Stimulated activated CD4-positive, alpha-beta T cell treated with anti-CD3 and anti-CD28 coated beads, TNF-alpha, amount 100 ng/mL, for 4 hours (primary cell): ENCODE measurements around the gene AHCYL1.
"Not testable (repeated sequence)": the region's sequence is repeated elsewhere in the genome, so short reads cannot be mapped to it uniquely, and the experiment has no call there.

Source experiments
- DNase-seq, 3 experiments: peaks; one replicate each; pipeline ENCODE4 v3.0.0-alpha.2; 2020; ENCODE audit warnings: low read depth in 3 of 3

The AHCYL1 gene

DNA sequence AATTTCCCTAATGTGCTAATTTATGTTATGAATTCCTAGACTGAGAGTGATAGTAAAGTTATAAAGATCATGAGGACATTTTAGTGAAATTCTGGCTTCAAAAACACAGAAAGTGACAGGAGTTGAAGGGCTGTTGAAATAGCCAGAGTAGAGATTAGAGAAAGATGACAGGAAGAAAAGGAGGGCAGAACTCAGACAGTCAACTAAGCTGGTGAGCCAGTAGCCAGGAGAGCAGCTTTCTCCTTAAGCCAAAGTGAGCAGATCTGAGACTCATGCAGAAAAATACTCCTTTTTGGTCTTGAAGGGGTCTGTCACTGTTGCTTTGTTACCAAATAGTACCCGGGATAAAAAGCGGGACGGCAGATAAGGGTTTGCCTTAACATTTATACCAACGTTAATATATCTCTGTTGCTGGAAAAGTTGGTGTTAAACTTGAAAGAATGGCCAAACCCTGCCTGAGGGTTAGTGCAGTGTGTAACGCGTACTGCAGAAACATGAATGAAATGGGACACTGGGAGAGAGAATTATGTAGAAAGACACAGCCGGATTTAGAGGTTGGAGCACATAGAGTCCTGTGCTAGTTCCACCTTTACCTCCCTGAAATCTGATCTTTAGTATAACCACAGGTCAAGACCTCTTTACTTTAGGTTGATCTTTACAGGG is 12.8 kb downstream of the AHCYL1 start:
- no peak for DNase-seq

DNA sequence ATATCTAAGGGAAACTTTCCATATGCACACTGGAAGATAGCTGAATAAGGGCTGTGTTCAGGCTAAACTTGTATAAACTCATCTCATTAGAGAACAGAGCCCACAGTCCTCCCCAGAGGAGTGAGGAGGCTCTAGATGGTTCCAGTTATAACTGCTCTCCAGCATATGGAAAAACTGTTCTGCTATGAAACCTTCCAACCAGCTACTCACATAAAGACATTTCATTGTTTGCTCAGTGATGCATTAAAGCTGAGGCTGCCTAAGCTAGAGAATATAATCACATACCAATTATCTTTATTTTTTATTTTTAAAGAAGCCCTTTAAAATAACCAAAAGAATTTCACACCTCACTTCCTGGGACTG is 13.3 kb downstream of the AHCYL1 start:
- no peak for DNase-seq

DNA sequence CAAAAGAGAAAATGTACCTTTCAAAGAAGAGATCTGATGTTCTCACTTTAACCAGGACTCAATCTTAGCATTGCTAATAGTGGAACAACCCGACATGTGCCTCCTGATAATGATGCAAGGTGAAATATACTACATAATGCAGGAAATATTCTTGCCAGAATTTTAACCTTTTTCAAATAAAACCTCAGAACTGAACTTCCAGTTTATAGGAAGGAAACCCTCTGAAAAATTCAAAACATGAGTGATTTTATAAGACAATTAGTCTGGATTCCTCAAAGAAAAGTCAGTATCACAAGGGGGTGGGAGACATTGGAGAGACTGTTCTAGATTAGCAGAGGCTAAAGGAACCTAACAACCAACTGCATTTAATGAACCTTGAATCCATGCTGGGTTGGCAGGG is 18.1 kb downstream of the AHCYL1 start:
- DNase-seq: no peak

DNA sequence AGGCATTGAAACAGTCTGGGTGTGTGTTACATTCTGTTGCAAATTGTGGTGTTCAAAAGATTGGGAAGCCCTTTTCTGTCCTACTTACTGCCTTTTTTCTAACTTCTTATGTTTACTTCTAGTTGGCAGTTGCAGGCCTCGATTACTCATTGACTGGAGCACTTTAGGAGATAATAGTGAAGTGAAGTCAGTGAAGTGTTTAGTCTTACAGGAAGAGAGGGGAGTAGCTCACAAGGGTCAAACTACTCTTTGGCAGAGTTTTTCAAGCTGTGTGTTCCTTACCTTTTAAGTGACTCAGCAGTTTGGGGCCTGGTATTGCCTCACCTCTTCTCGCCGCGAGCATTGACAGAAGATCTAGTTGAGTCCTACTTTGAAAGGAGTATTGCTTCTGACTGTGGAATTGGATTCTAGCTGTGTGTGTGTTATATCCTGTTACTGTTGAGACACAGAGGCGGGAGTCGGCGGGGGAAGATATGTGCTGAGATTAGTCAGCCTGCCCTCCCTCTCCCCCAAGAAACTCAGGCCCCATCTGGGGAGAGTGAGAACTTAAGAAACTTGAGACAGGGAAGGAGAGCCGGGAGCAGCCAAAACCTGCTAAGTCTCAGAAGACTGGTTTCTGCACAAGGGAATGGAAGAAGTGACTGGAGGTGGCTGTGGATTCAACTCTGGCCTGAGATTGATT is 19.3 kb downstream of the AHCYL1 start:
- DNase-seq: peak in 1 of 3 experiments; percentile 6

DNA sequence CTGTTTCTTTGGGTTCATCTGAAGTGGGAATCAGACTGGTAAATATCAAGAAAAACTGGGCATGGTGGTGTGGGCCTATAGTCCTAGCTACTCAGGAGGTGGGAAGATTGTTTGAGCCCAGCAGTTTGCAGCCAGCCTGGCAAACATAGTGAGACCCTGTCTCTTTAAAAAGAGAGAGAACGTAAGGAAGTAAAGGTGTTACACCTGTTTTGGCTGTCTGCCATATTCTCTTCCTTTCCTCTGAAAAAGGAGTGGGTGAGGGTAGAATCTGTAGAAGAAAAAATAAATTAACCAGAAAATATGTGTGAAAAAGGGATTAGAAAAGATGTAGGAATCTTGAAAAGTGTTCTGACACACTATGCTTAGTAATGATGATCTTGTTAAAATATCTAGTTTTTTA is 20.0 kb downstream of the AHCYL1 start:
- no peak for DNase-seq

DNA sequence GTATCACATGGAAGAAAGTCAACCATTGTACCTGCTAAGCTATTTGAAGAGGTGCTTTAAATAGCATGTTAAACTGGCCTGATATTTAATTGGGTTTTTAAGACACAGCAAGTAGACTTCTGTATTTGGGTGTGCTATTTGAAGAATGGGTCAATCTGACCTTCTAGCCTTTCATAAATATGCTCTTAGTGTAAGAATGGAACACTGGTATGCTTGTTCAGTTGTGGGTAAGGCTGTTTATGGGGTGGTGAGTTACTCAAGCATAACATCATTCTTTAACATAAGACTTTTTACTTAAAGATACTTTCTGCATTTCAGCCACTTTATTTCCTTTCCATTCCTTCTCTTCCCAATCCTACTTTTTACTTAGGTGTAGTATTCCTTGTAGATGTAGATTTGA is 21.4 kb downstream of the AHCYL1 start:
- DNase-seq: no peak

DNA sequence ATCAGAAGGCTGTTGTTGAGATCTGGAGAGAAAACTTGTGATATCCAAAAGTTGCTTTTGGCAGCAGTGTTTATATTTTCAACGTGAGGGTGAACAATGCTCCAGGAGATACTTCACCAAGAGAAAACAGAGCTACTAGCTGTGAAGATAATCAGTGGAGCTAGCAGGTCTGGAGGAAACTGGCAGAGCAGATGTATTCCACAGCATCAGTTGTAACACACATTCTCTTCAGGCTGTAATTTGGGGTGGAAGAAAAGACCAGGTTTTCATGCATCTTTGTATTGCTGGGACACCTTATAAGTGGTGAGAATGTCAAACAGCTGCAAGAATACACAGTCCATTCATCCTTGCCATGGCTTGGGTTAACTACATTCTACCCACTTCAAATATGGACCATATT is 22.0 kb downstream of the AHCYL1 start:
- DNase-seq: no peak

DNA sequence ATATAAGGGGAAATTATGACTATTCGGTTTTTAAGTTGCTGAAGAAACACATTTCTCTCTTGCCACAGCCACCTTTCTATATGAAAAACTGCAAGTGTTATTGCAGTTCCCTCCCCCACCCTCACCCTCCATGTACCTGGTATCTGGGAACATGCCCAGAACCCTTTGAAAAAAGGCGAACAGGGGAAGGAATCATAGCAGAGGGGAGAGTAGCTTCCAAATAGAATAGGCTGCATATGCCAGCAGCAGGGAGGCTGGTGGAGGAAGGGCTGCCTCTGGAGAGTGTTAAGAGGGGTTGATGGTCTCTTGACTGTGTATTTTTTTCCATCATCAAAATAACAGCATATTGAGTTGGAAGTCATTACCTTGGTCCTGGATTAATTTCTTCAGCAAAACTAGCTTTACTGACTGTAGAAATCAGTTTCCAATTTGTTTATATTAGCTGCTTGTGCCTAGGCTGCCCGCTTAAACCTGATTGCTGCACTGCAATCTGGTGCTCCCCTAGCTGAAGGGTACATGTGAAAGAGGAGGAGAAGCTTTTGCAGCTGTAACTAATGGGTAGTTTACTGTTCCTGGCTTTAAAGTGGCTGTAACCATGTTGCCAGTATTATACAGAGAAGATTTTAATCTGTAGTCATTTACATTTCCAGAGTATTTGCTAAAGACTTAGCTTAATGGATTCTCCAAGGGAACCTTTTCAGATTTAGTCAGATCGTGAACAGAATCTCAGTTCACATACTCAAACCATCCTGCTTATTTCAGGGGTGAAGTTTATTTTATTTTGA is 22.7 kb downstream of the AHCYL1 start:
- no peak for DNase-seq

DNA sequence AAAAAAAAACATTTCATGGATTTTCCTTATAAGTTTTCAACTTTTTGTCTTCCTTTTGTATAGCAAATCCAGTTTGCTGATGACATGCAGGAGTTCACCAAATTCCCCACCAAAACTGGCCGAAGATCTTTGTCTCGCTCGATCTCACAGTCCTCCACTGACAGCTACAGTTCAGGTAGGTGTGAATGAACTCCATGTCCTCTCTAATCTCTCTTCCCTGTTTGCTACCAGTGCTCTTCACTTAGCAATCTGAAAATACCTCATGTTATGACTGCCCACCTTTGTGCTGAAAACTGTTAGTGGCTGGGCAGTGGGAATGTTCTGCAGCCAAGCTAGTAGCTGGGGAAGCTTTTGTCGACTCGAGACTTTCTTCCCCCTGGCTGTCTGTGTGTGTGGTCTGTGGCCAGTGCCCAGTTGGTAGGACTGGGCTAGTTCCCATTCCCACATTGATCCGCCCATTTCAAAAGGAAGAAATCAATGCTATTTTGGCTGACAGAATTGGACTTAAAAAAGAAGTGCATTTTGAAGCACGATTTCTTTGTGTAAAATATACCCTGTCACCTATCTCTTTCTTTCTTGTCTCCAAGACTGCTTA is 24.5 kb downstream of the AHCYL1 start:
- DNase-seq: no peak

DNA sequence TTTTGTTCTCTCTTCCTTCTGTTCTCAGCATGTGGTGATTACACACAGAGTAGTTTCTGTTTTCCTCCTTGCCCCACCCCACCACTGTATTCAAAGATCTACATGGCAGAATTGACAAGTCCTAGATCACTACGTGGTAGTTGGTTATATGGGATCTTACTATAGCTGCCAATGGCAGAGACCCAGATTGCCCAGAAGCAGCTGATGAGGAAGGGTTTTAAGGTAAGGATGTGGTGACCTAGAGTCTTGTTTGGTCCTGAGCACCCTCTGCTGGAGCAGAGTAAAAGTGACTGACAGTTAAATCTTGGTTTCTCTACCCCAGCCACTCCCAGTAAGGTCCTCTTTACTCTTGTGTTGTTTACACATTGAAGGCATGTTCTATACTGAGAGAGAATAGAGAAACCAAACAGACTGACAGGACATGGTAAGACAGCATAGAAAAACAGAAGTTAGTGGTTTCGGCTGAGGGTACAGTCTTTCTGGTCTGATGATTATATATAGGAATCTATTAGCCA is 27.0 kb downstream of the AHCYL1 start:
- DNase-seq: no peak

DNA sequence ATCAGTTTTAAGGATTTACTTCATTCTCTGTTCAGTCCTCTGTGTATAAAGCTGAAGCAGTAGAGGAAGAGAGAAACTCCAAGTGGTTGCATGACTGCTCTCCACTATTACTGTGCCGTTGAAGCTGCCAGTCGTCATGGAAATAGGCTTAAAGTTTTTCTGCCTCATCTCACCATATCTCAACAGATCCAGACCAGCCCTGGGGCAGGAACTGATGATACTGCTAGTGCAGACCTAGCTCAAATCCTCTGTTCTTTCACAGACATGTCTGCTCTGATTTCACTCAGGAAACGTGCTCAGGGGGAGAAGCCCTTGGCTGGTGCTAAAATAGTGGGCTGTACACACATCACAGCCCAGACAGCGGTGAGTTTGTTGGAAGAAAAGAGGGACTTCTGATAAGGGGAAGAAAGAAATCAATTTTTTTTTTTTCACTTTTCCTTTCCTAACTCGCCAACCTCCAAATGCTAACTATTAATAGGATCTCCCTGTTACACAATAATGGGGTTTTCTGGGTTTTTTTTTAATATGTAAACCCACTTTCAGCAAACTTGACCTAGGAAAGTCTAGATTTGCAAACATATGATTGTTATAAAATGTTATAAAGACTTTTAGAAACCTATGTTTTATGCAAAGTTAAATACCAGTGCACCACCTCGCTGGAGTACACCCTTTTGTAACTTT is 27.7 kb downstream of the AHCYL1 start:
- DNase-seq: no peak

DNA sequence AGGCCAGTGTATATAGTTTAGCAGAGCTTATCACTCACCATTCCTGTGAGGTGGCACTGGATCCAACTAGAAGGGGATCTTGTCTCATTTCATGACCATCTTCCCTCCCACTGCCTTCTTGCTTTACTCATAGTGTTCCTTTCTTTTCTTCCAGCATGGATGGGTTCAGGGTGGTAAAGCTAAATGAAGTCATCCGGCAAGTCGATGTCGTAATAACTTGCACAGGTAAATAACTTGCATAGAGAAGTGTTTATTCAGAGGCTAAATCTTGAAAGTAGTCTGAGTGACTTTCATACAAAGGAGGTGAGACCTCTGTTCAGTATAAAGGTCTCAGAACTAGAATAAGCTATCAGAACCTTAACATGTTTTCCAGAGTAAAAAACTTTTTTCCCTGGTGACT is 33.2 kb downstream of the AHCYL1 start:
- DNase-seq: no peak

DNA sequence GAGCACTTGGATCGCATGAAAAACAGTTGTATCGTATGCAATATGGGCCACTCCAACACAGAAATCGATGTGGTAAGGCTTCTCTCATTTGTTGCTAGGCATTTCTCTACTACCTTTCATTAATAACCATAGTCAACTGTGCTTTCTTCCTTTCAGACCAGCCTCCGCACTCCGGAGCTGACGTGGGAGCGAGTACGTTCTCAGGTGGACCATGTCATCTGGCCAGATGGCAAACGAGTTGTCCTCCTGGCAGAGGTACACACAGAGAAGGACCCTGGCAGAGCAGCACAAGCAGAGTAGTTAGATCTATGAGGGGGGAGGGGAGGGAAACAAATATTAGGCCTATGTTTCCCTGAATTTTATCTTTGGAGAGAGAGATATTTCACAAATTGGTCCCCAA is 33.8 kb downstream of the AHCYL1 start:
- no peak for DNase-seq

DNA sequence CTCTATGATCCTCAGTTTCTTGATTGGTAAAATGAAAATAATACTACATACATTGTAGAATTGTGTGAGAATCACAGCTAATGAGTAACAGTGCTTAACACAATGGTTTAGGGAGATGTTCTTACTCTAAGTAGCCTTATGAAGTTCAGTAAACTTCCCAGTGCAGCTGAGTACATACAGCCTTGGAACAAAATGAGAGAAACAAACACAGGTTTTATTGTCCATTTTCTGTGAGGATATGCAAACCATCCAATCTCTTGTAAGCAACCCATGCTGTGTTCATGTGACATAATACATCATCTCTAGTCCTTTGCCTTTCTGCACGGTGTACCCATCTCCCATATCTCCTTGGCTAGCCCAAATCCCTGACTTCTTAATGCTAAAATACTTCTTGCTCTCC is 35.2 kb downstream of the AHCYL1 start:
- no peak for DNase-seq

DNA sequence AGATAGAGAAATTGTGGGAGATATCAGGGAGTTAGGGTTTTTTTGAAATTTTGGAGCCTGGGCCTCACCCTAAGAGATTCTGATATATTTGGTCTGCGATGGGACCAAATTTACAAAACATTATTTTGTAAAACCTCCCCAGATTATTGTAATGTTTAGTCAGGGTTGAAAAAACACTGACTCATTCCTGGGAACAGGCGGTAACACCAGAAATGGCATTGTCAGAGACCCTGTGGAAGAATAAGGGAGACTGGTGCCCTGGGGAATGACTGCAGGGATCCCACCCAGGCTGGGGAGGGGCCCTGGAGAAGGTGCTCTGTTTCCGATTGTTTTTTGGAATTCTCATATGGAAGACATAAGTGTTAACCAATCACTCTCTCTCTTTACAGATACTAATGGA is 36.7 kb downstream of the AHCYL1 start:
- no peak for DNase-seq

DNA sequence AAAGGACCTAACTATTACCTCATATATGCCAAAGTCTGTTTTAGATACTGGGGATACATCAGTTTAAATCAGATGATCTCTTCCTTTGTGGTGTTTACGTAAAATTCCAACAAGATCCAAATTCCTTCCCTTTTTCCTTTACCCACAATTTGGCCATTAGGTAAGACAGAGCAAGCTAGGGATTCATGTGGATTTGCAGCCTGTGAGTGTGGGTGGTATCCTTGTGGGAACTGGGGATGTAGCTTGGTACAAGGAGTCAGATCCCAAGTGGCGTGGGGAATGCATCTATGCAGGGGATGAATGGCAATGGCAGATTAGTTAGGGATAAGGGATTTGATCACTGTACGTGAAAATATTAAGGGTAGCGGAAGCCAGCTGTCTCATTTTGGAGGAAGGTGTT is 40.0 kb downstream of the AHCYL1 start:
- no peak for DNase-seq

DNA sequence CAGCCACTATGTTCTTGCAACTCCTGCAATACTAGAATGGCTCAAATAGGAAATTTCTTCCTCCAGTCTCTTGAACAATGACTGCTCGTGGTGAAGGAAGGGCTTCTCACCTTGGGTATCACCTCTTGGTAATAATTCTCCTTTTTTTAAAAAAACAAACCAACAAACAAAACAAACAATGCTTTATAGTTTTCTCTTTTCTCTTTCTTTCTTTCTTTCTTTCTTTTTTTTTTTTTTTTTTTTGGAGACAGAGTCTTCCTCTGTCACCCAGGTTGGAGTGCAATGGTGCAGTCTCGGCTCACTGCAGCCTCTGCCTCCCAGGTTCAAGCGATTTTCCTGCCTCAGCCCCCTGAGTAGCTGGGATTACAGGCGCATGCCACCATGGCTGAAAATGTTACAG is 46.1 kb downstream of the AHCYL1 start:
- DNase-seq: not testable (repeated sequence)

DNA sequence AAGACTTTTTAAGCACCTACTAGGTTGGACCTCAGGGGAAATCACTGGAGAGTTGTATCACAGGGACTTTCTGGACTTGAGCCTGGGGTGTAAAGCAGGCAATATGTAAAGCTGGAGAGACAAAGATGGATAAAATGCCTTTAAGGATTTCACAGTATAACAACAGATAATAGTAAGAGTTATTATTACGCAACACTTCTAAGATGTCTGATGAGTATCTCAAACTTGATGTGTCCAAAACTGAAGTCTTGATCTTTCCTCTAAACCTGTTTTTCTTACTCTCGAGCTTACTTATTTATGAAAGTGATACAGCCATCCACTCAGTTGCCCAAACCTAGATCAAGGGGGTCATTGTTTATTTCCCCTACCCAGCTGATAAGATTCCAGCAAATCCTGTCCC is 47.8 kb downstream of the AHCYL1 start:
- no peak for DNase-seq

DNA sequence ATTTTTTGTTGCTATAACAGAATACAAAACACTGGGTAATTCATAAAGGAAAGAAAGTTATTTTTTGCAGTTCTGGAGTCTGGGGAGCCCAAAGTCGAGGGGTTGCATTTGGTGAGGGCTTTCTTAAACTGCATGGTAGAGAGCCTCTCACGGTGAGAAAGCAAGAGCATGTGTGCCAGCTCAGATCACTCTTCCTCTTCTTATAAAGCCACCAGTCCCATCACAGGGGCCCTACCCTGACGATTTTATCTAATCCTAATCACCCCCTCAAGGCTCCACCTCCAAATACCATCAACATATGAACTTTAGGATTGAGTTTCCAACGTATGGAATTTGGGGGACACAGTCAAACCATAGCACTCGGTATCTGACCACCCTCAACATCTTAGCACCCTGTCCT is 48.9 kb downstream of the AHCYL1 start:
- DNase-seq: no peak

DNA sequence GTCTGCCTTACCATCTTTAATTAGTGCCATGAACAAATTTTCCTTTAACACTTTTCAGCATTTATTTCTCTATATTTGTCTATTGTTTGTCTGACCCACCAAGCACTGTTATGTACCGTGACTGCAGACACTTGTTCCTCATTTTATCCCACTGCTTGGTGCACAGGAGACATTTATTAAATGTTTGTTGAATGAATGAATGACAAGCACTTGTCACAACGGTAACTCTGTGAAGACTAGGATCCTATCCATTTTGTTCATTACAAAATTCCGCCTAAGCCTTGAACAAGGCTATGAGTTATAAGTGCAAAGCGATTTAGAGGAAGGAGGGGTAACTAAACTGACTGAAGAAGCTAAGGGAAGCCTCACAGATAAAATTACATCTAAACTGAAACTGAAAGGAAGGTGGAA is 49.5 kb downstream of the AHCYL1 start:
- DNase-seq: no peak

DNA sequence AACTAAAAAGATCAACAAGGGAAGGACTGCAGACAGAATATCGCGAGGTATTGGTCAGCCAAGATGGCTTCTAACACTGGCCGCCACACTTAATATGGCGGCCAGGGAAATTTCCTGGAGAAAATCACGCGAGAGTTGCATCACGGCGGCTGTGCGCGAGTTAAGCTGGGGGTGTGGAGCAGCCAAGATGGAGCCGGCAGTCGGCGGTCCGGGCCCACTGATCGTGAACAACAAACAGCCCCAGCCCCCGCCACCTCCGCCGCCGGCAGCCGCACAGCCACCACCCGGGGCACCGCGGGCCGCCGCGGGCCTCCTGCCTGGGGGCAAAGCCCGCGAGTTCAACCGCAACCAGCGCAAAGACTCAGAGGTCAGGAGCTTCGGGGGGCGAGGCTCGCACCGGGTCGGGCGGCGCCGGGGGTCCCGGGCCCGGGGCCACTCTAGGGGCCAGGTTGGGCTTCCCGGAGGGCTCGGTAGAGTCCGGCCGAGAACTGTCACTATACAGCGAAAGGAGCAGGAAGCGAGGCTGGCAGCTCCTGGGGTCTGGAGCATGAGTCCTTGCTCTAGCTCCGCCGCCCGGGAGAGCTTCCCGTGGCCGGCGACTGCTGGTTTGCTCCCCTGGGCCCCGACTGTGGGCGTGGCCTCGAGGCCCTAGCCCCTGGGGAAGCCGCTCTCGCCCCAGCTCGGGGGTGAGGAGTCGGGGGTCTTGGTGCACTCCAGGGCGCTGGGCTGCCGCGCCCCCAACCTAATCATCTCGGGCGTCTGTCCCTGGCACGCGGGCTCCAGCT is 50.1 kb downstream of the AHCYL1 start, which contains the start of gene STRIP1:
STRIP1 (plus strand) TSS at position 174 of the 785 bp plus-strand sequence; CDS start at position 188, 14 bp downstream.
- peak; percentile 73 to 88 (median 85) for DNase-seq
